ENCODE data around the gene ERG.

Gene ERG, protein sequence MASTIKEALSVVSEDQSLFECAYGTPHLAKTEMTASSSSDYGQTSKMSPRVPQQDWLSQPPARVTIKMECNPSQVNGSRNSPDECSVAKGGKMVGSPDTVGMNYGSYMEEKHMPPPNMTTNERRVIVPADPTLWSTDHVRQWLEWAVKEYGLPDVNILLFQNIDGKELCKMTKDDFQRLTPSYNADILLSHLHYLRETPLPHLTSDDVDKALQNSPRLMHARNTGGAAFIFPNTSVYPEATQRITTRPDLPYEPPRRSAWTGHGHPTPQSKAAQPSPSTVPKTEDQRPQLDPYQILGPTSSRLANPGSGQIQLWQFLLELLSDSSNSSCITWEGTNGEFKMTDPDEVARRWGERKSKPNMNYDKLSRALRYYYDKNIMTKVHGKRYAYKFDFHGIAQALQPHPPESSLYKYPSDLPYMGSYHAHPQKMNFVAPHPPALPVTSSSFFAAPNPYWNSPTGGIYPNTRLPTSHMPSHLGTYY

DNA sequence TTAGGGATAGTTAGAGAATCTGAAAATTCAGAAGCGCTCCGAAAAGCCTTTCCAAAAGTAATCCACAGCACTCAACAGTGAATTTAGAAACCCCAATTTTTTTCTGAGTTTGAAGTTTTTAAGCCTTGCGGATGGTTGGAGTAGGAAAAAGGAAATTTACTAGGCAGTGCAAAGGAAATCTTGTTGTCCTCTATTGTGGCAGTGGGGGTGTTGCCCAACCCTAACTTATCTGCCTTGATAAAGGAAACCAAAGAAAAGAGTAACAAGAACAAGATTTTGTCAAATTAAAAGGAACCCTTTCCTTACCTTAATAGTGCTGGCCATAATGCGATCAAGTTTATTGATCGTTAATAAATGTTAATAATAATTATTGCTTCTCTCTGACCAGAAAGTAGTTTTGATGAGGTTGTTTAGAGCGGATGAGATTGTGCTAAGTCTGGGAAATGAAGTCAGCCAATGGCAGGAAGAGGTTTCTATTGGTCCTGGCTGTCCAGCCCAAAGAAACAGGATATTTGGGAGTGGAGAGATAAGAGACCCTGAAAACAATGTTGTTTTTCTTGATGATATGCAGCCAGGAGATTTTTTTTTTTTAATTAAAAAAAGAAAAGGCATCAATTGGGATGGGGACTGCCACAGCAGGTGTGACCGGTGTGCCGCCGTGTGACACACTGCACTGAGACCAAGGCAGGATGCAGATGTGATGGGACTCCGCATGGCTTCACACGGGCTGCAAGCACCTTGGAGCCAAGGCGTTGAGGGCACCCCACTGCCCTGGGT is at the start of gene ERG:
Gene ERG, minus strand, starts transcription at position 421 of the 777 bp plus-strand sequence. Its CDS starts 97 bp downstream, at position 324.
- H3K4me3 ChIP-seq (ENCODE audit: low read length) = no peak within 1 kb of the TSS
- DNase-seq (ENCODE audit: low read depth) = no peak
- TF ChIP-seq, protein P1, sequence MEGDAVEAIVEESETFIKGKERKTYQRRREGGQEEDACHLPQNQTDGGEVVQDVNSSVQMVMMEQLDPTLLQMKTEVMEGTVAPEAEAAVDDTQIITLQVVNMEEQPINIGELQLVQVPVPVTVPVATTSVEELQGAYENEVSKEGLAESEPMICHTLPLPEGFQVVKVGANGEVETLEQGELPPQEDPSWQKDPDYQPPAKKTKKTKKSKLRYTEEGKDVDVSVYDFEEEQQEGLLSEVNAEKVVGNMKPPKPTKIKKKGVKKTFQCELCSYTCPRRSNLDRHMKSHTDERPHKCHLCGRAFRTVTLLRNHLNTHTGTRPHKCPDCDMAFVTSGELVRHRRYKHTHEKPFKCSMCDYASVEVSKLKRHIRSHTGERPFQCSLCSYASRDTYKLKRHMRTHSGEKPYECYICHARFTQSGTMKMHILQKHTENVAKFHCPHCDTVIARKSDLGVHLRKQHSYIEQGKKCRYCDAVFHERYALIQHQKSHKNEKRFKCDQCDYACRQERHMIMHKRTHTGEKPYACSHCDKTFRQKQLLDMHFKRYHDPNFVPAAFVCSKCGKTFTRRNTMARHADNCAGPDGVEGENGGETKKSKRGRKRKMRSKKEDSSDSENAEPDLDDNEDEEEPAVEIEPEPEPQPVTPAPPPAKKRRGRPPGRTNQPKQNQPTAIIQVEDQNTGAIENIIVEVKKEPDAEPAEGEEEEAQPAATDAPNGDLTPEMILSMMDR (conservative IDR thresholded peaks at IDR 0.05; ENCODE audit: low read depth, low read length) = no peak

DNA sequence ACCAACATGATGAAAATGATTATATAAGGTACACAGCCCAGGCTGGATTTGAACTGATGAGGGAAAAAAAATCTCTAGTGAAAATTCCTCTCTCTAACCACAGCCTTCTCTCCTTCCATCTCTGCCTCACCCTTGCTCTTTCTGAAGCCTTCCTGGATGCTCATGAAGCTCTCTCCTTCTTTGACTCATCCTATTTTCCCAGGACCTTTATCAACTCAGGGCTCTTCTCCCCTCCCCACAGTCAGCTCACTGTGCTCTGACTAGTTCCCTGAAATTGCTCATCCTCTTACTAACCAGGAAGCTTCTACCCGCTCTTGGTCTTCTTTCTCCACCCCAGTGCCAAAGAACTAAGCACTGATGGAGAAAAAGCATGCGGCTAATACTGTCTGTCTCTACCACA is 46.4 kb upstream of the ERG start:
- DNase-seq (ENCODE audit: low read depth) = no peak
- TF ChIP-seq, protein P1 (conservative IDR thresholded peaks at IDR 0.05; ENCODE audit: low read depth, low read length) = no peak
- no peak overlapping the region for H3K4me3 ChIP-seq (ENCODE audit: low read length)

DNA sequence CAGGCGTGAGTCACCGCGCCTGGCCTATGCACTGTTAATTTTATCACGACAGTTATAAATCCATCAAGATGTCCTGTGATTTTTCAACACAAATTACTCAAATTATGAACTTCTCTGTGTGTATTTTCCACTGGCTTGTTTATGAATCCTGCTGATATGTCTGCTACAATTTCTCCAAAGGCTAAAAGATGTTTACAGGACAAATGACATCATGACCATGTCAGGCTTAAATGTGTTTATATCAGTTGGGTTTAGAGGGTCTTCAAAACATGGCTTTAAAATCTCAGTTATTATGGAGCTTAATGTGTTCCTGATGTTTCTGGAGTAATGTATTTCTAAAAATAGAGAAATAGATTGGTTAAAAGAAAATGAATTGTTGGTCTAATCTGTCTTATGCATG is 44.0 kb upstream of the ERG start:
- H3K4me3 ChIP-seq (ENCODE audit: low read length) = no peak overlapping the region
- TF ChIP-seq, protein P1 (conservative IDR thresholded peaks at IDR 0.05; ENCODE audit: low read depth, low read length) = no peak
- DNase-seq (ENCODE audit: low read depth) = no peak

DNA sequence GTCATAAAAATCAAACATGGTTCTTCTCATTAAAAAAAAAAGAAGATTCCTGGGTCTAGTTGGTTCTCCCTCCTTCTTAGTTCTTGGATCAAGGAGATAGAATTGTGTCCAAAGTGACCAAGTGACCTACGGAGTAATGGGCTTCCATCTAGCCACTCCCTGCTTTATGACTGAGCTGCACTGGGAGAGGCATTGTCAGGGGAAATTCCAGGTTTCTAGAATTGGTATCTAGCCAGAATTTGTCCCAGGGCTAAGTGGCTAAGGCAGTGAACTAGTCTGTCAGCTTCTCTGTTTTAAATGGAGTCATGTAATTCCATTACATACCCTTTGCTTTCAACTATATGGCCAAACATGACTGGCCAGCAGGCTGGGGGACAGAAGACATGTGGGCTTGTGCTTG is 40.1 kb upstream of the ERG start:
- TF ChIP-seq, protein P1 (conservative IDR thresholded peaks at IDR 0.05; ENCODE audit: low read depth, low read length) = no peak
- DNase-seq (ENCODE audit: low read depth) = no peak
- no peak overlapping the region for H3K4me3 ChIP-seq (ENCODE audit: low read length)

DNA sequence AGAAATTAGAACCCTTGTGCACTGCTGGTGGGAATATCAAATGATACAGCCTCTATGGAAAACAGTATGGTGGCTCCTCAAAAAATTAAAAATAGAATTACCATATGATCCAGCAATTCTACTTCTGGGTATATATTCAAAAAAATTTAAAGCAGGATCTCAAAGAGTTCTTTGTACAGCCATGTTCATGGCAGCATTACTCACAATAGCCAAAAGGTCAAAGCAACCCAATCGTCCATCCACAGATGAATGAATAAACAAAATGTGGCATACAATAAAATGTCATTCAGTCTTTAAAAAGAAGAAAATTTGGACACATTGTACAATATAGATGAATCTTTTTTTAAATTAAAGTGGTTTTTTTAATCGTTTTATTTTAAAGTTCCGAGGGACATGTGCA is 36.3 kb upstream of the ERG start:
- no peak for DNase-seq (ENCODE audit: low read depth)
- no peak overlapping the region for H3K4me3 ChIP-seq (ENCODE audit: low read length)
- TF ChIP-seq, protein P1 (conservative IDR thresholded peaks at IDR 0.05; ENCODE audit: low read depth, low read length) = no peak

DNA sequence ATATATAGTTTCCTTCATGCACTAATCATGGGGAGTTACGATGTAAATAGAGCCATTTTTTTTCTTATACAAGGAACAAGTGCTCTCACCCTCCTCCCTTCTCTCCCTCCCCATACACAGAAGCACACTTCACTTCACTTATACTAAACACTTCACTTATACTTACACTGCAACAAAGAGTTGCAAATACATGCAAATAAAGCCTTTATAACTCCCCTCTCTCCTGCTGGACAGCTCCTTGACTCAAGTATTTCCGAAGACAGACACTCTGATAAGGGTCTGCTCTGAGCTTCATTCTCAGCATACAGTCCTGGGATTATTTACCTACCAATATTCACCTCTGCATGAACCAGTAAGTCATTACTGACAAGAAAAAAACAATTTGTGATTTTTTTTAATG is 35.6 kb upstream of the ERG start:
- H3K4me3 ChIP-seq (ENCODE audit: low read length) = no peak overlapping the region
- TF ChIP-seq, protein P1 (conservative IDR thresholded peaks at IDR 0.05; ENCODE audit: low read depth, low read length) = no peak
- no peak for DNase-seq (ENCODE audit: low read depth)

Measured in retinal pigment epithelial cell (primary cell).